Colonic mucosa (tissue), 4 donors: Measurements from ENCODE around the gene CNFN. TPM values are rescaled to one million over a fixed set of nuclear protein-coding genes. Genes with fewer than 3 reads are reported as not detected.

ENCODE experiments used
- DNase-seq: peaks from one replicate; pipeline ENCODE4 v3.0.0-alpha.2; 2020
- H3K27ac ChIP-seq: fragments of 200-600 bp; one replicate; pipeline ENCODE4 v1.8.0; 2021
- H3K27me3 ChIP-seq: fragments of 200-600 bp; one replicate; pipeline ENCODE4 v1.8.0; 2021
- H3K36me3 ChIP-seq: fragments of 200-600 bp; one replicate; pipeline ENCODE4 v1.8.0; 2021
- H3K4me1 ChIP-seq: fragments of 200-600 bp; one replicate; pipeline ENCODE4 v1.8.0; 2021; ENCODE audit warnings: mild to moderate bottlenecking
- H3K4me3 ChIP-seq: fragments of 200-600 bp; one replicate; pipeline ENCODE4 v1.8.0; 2021
- H3K9ac ChIP-seq, 2 donors: one replicate each; pipeline ENCODE4 v1.7.0; 2013; ENCODE audit warnings: control low read depth in 2 of 2, low read depth in 2 of 2, low read length in 2 of 2
- H3K9me3 ChIP-seq: fragments of 200-600 bp; one replicate; pipeline ENCODE4 v1.8.0; 2021
- CTCF ChIP-seq: fragments of 200-600 bp; IDR thresholded peaks from one replicate; pipeline ENCODE4 v1.8.0; 2022; ENCODE audit warnings: antibody characterized with exemption, mild to moderate bottlenecking
- intact Hi-C: fragments of 100-400 bp; cut with DNase I; formaldehyde crosslinking; loops from one replicate; pipeline ENCODE4 v1.14.1; 2022
- total RNA-seq, 2 donors: library from RNA; stranded (reverse); fragmentation: NEBNext Ultra II Directional in 1 of 2; extraction: Animal tissue kit (Norgen Biotek cat#: 25700) in 1 of 2; gene quantifications; one replicate each; pipeline ENCODE4 v1.2.1, GENCODE V29; 2021
- donor health status: healthy.
- donor health status: DM: no; HTN: no; CAD: no.
- donor health status: DM: no; HTN: no; CAD: no.

Gene CNFN
- total RNA-seq, 2 donors from 2014 or later = 4.7 to 5.5 TPM

- H3K4me3 ChIP-seq = no peak overlapping the region
- H3K27me3 ChIP-seq = no peaks in the 10 kb centered on the region
- no peaks in the 10 kb centered on the region for H3K4me1 ChIP-seq
- H3K9ac ChIP-seq = no peak overlapping the region
- intact Hi-C loops = no loop called here
- H3K36me3 ChIP-seq = no peaks in the 10 kb centered on the region
- H3K9me3 ChIP-seq = no peaks in the 10 kb centered on the region
- H3K27ac ChIP-seq = no peak overlapping the region
- no peak for DNase-seq
- TF ChIP-seq CTCF = no peak
These were observed 28.6 kb downstream of the CNFN start for GRCh38 chr19:42361545-42361910.

GRCh38 chr19:42360787-42361544 is 29.1 kb downstream of the CNFN start:
- no peak for DNase-seq
- Histone ChIP-seq H3K27ac (no peak overlapping the region), H3K9ac (no peak overlapping the region), H3K36me3 (no peaks in the 10 kb centered on the region), H3K4me3 (no peak overlapping the region), H3K9me3 (no peaks in the 10 kb centered on the region), H3K27me3 (no peaks in the 10 kb centered on the region), H3K4me1 (no peaks in the 10 kb centered on the region)
- TF ChIP-seq CTCF = no peak
- intact Hi-C loops = no loop called here

- H3K27ac ChIP-seq = no peak overlapping the region
These were observed 32.8 kb downstream of the CNFN start for GRCh38 chr19:42357290-42357689.

GRCh38 chr19:42356686-42357085 is 33.4 kb downstream of the CNFN start:
- H3K4me1 ChIP-seq = no peaks in the 10 kb centered on the region
- DNase-seq = no peak
- no peak for TF ChIP-seq CTCF
- intact Hi-C loops = no loop called here
- no peak overlapping the region for H3K9ac ChIP-seq
- H3K9me3 ChIP-seq = no peaks in the 10 kb centered on the region
- no peaks in the 10 kb centered on the region for H3K36me3 ChIP-seq
- no peaks in the 10 kb centered on the region for H3K27me3 ChIP-seq
- H3K27ac ChIP-seq = no peak overlapping the region
- no peak overlapping the region for H3K4me3 ChIP-seq

More at GRCh38 chr19:42357290-42357689, 32.8 kb downstream of the CNFN start:
- intact Hi-C loops = no loop called here
- DNase-seq = no peak
- no peaks in the 10 kb centered on the region for H3K36me3 ChIP-seq
- H3K4me1 ChIP-seq = no peaks in the 10 kb centered on the region
- no peak overlapping the region for H3K9ac ChIP-seq
- no peaks in the 10 kb centered on the region for H3K9me3 ChIP-seq
- no peaks in the 10 kb centered on the region for H3K27me3 ChIP-seq
- H3K4me3 ChIP-seq = no peak overlapping the region
- no peak for TF ChIP-seq CTCF

- intact Hi-C loops = no loop called here
- no peak for DNase-seq
- no peaks in the 10 kb centered on the region for H3K36me3 ChIP-seq
These were observed 34.2 kb downstream of the CNFN start for GRCh38 chr19:42355896-42356295.

More at GRCh38 chr19:42355896-42356295, 34.2 kb downstream of the CNFN start:
- H3K9ac ChIP-seq = no peak overlapping the region
- H3K27me3 ChIP-seq = no peaks in the 10 kb centered on the region
- H3K4me3 ChIP-seq = no peak overlapping the region
- TF ChIP-seq CTCF = no peak
- H3K9me3 ChIP-seq = no peaks in the 10 kb centered on the region
- no peaks in the 10 kb centered on the region for H3K4me1 ChIP-seq
- H3K27ac ChIP-seq = no peak overlapping the region
